HL-60/S4 treated with retinoic acid at 250 ng/mL for 4 days and 3 days (cell line): ENCODE results near the gene PLXNA4.

Experiments
- in situ Hi-C: fragments of 300-500 bp; cut with MboI; formaldehyde crosslinking; loops from 2 replicates; pipeline ENCODE4 v1.7.0; 2022; ENCODE audit warnings: low sequenced_read_pairs

The PLXNA4 gene

DNA sequence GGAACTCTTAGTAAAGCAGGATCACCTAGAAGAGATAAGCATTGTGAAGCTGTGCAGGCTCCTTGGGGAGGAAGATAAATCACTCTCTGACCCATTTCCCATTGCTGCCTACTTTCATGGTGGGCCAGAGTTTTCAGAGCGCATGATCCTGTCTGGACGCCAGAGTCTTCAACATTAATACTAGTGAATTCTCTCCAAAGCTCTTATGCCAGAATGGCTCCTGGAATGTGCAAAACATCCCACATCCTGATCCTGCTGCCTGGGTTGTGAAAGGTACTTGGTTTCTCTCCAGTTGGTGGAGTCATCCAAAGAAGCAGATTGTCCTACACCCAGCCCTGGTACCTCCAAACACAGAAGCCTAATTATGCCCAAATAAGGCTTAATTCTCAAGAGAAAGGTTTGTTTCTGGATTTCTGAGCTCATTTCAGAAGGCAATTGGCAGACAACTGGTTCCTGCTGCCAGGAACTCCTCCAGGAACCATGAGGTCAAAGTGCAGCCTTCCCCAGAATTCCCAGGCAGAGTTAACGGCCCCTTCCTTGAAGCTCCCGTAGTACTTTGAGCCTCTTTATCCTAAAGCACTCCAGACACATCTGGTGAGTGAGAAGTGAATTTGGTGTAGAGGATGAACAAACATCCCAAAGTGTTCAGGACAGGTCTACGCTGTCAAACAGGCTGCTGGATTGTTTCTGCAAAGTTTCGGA is 495.2 kb downstream of the PLXNA4 start:
- in situ Hi-C loops, result no loop called here

GRCh38 chr7:132080467-132080866 is 495.8 kb downstream of the PLXNA4 start:
- in situ Hi-C loops, result no loop called here

DNA sequence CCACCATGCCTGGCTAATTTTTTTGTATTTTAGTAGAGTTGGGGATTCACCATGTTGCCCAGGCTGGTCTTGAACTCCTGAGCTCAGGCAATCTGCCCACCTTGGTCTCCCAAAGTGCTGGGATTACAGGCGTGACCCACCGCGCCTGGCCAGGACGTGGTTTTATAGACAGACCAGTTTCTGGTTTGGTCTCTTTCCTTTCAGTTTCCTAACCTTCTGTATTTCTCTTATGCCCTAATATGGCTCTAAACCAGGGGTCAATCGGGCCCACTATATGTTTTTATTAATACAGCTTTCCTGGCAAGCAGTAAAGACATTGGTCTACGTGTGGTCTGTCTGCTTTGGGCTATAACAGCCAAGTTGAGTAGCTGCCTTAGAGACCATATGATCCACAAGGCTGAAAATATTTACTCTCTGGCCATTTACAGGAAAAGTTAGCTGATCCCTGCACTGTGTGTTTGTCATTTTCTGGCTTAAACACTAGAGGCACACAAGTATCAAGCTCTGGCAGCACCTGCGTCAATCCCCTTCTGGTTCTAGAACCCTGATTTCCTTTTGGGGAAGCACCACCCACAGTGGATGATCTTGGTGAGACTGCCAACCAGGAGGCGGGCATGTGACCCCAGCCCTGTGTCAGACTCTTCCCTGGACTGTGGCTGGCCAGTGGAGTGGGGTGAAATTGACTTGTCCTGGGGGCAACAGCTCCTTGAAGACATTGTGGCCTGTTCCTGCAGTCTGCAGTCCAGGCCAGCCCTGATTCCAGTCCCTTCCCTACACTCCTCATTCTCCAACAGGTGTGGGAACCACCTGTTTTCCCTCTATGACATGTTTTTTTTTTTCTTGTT is 497.2 kb downstream of the PLXNA4 start:
- in situ Hi-C loops, result no loop called here

GRCh38 chr7:132077971-132078685 is 498.1 kb downstream of the PLXNA4 start:
- in situ Hi-C loops, result no loop called here

- in situ Hi-C loops, result no loop called here
Observed at GRCh38 chr7:132076301-132077035, 499.8 kb downstream of the PLXNA4 start.

DNA sequence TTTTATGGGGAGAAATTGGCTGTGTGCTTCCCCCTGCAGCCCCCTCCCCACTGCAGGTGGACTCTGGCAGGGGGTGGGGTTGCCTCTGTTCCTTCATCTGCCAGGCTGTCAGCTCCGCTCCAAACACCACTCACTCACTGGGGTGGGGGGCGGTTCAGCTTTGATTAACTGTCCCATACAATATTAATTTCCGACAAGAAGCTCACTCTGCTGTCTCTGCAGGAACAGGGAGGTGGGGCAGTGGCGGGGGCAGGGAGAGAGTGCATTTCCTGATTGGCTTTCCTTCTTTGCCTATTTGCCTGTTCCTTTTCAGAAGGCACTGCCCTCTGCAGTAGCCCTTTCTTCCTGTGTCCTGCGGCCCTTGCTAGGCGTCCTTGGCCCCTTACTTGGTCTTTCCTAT is 500.8 kb downstream of the PLXNA4 start:
- in situ Hi-C loops, result no loop called here

- in situ Hi-C loops, result no loop called here
Observed at GRCh38 chr7:132073920-132074589, 502.2 kb downstream of the PLXNA4 start.
